Renal pelvis (tissue), 4 donors: ENCODE results near the gene CNP. TPM values are rescaled to one million over a fixed set of nuclear protein-coding genes. Genes with fewer than 3 reads are reported as not detected.

Experiments used
- DNase-seq: peaks from one replicate; pipeline ENCODE4 v3.0.0-alpha.2; 2013
- polyA plus RNA-seq, 3 donors: library from polyadenylated mRNA; unstranded; fragments of 120-200 nt; gene quantifications; one replicate each; pipeline ENCODE4 v1.2.1, GENCODE V29; 2013; ENCODE audit not compliant: insufficient read length in 3 of 3

CNP gene
- polyA plus RNA-seq, 3 donors = 68.3 to 81.0 (median 77.0) TPM

GRCh38 chr17:42025936-42026335 is 59.3 kb downstream of the CNP start:
- DNase-seq = no peak

GRCh38 chr17:42026857-42027589 is 60.4 kb downstream of the CNP start:
- DNase-seq = no peak

Other genes starting within 250 kb of the CNP start
- 1 to 10 TPM; 1.2 to 1.5 (median 1.3) TPM for gene HAP1, start 232.2 kb upstream of the CNP start, polyA plus RNA-seq
- 100 to 1,000 TPM; 218 to 260 (median 242) TPM for gene JUP, start 180.1 kb upstream of the CNP start, polyA plus RNA-seq
- gene P3H4, start 154.8 kb upstream of the CNP start, polyA plus RNA-seq = 10 to 100 TPM; 43.4 to 48.8 (median 44.8) TPM
- gene FKBP10, start 153.8 kb upstream of the CNP start, polyA plus RNA-seq = 100 to 1,000 TPM; 142 to 163 (median 160) TPM
- 100 to 1,000 TPM in 1 of 3 donors, 10 to 100 TPM in 2; 91.4 to 111 (median 91.7) TPM for gene NT5C3B, start 130.6 kb upstream of the CNP start, polyA plus RNA-seq
- gene KLHL10, start 129.0 kb upstream of the CNP start, polyA plus RNA-seq = under 1 TPM; 0.24 to 0.27 (median 0.27) TPM
- gene KLHL11, start 101.4 kb upstream of the CNP start, polyA plus RNA-seq = 10 to 100 TPM in 2 of 3 donors, 1 to 10 TPM in 1; 8.7 to 12.1 (median 10.3) TPM
- 10 to 100 TPM; 89.5 to 92.9 (median 90.9) TPM for gene ACLY, start 47.8 kb upstream of the CNP start, polyA plus RNA-seq
- 1 to 10 TPM; 5.9 to 8.6 (median 7.6) TPM for gene ODAD4, start 36.2 kb upstream of the CNP start, polyA plus RNA-seq
- gene DNAJC7, start 50.6 kb downstream of the CNP start, polyA plus RNA-seq = 100 to 1,000 TPM; 140 to 165 (median 150) TPM
- gene NKIRAS2, start 53.3 kb downstream of the CNP start, polyA plus RNA-seq = 10 to 100 TPM; 54.6 to 58.4 (median 57.2) TPM
- gene C17orf113, start 83.8 kb downstream of the CNP start, polyA plus RNA-seq = 1 to 10 TPM; 3.8 to 6.2 (median 5.5) TPM
- 1 to 10 TPM; 6.3 to 9.0 (median 6.9) TPM for gene ZNF385C, start 131.7 kb downstream of the CNP start, polyA plus RNA-seq
- 10 to 100 TPM in 1 of 3 donors, 1 to 10 TPM in 2; 8.6 to 11.2 (median 9.3) TPM for gene DHX58, start 145.9 kb downstream of the CNP start, polyA plus RNA-seq
- 10 to 100 TPM; 64.7 to 73.3 (median 71.1) TPM for gene KAT2A, start 154.6 kb downstream of the CNP start, polyA plus RNA-seq
- gene HSPB9, start 156.0 kb downstream of the CNP start, polyA plus RNA-seq = under 1 TPM; 0.30 to 0.50 (median 0.49) TPM
- gene RAB5C, start 188.2 kb downstream of the CNP start, polyA plus RNA-seq = 100 to 1,000 TPM; 141 to 155 (median 153) TPM
- under 1 TPM; 0.04 to 0.10 (median 0.04) TPM for gene KCNH4, start 214.3 kb downstream of the CNP start, polyA plus RNA-seq
- gene HCRT, start 218.7 kb downstream of the CNP start, polyA plus RNA-seq = not detected
- gene GHDC, start 227.7 kb downstream of the CNP start, polyA plus RNA-seq = 10 to 100 TPM; 18.4 to 21.9 (median 19.3) TPM